Endothelial cell (in vitro differentiated cells): Measurements from ENCODE around the gene CTSL. TPM values are rescaled to one million over a fixed set of nuclear protein-coding genes. Genes with fewer than 3 reads are reported as not detected.

Experiments used
- DNase-seq: peaks from one replicate; pipeline ENCODE4 v3.0.0; 2021; ENCODE audit warnings: low spot score
- H3K27ac Mint-ChIP-seq: one replicate; pipeline ENCODE4 v1.8.0; 2021; ENCODE audit warnings: mixed read lengths, inconsistent platforms; ENCODE audit not compliant: unreplicated experiment
- H3K27me3 Mint-ChIP-seq: one replicate; pipeline ENCODE4 v1.8.0; 2021; ENCODE audit warnings: mild to moderate bottlenecking, moderate library complexity, mixed read lengths, inconsistent platforms; ENCODE audit not compliant: unreplicated experiment
- H3K36me3 Mint-ChIP-seq: one replicate; pipeline ENCODE4 v1.8.0; 2021; ENCODE audit warnings: mild to moderate bottlenecking, low read depth, mixed read lengths, inconsistent platforms; ENCODE audit not compliant: unreplicated experiment
- H3K4me1 Mint-ChIP-seq: one replicate; pipeline ENCODE4 v1.8.0; 2021; ENCODE audit warnings: mild to moderate bottlenecking, mixed read lengths, inconsistent platforms; ENCODE audit not compliant: unreplicated experiment
- H3K4me3 Mint-ChIP-seq: one replicate; pipeline ENCODE4 v1.8.0; 2021; ENCODE audit warnings: mild to moderate bottlenecking, mixed read lengths, inconsistent platforms; ENCODE audit not compliant: unreplicated experiment
- H3K9me3 Mint-ChIP-seq: one replicate; pipeline ENCODE4 v1.8.0; 2021; ENCODE audit warnings: mixed read lengths, inconsistent platforms; ENCODE audit not compliant: unreplicated experiment
- CTCF ChIP-seq: fragments of 200-600 bp; sonication (generic); IDR thresholded peaks from one replicate; pipeline ENCODE4 v1.5.0; 2021; ENCODE audit warnings: antibody characterized with exemption; ENCODE audit not compliant: unreplicated experiment
- total RNA-seq: library from RNA; stranded (reverse); fragmentation: NEBNext Ultra II Directional; extraction: Animal tissue kit (Norgen Biotek cat#: 25700); gene quantifications from one replicate; pipeline ENCODE4 v1.2.1, GENCODE V29; 2021; ENCODE audit not compliant: unreplicated experiment

The CTSL gene
- total RNA-seq, 1 donor from 2014 or later: 90.6 TPM

DNA sequence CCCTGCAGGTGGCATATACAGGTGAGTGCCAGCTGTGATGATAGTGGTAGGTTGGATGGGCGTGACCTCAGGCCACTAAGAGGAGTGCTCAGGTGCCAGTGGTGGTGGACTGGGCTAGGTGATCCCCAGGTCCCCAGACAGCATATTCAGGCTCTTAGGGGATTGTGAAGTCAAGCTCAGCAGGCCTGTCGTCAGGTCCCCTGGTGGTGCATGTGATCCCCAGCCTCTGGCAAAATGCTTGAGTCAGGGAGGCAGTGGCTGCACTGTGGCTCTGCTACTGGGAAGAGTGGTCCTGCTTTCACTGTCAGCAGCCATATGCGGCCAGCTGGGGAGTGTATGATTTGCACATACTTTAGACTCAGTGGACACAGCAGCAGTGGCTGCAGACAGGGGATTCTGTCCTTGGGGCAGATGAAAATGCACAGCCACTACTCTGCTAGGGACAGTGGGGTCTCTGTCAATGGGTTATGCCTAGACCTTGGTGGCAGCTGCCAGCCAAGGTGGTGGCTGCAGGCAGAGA lies 31.6 kb upstream of the CTSL start:
- H3K27me3 Mint-ChIP-seq: peaks cover 4% of the 10 kb centered on the region
- no peak overlapping the region for H3K27ac Mint-ChIP-seq
- peaks cover 10% of the 10 kb centered on the region for H3K36me3 Mint-ChIP-seq
- no peak for DNase-seq
- no peak overlapping the region for H3K4me3 Mint-ChIP-seq
- H3K9me3 Mint-ChIP-seq: no peaks in the 10 kb centered on the region
- H3K4me1 Mint-ChIP-seq: peaks cover 6% of the 10 kb centered on the region
- no peak for TF ChIP-seq CTCF

GRCh38 chr9:87695523-87695922 lies 30.4 kb upstream of the CTSL start:
- no peaks in the 10 kb centered on the region for H3K9me3 Mint-ChIP-seq

GRCh38 chr9:87696641-87697040 lies 29.3 kb upstream of the CTSL start:
- no peaks in the 10 kb centered on the region for H3K9me3 Mint-ChIP-seq
- peaks cover 4% of the 10 kb centered on the region for H3K27me3 Mint-ChIP-seq
- no peak overlapping the region for H3K4me3 Mint-ChIP-seq
- peaks cover 10% of the 10 kb centered on the region for H3K36me3 Mint-ChIP-seq
- peaks cover 10% of the 10 kb centered on the region for H3K4me1 Mint-ChIP-seq
- no peak for DNase-seq
- no peak for TF ChIP-seq CTCF
- no peak overlapping the region for H3K27ac Mint-ChIP-seq

More at GRCh38 chr9:87695523-87695922, 30.4 kb upstream of the CTSL start:
- Mint-ChIP-seq H3K4me3 (no peak overlapping the region), H3K36me3 (peaks cover 10% of the 10 kb centered on the region), H3K27me3 (peaks cover 4% of the 10 kb centered on the region), H3K4me1 (peaks cover 10% of the 10 kb centered on the region), H3K27ac (no peak overlapping the region)
- no peak for DNase-seq
- no peak for TF ChIP-seq CTCF

DNA sequence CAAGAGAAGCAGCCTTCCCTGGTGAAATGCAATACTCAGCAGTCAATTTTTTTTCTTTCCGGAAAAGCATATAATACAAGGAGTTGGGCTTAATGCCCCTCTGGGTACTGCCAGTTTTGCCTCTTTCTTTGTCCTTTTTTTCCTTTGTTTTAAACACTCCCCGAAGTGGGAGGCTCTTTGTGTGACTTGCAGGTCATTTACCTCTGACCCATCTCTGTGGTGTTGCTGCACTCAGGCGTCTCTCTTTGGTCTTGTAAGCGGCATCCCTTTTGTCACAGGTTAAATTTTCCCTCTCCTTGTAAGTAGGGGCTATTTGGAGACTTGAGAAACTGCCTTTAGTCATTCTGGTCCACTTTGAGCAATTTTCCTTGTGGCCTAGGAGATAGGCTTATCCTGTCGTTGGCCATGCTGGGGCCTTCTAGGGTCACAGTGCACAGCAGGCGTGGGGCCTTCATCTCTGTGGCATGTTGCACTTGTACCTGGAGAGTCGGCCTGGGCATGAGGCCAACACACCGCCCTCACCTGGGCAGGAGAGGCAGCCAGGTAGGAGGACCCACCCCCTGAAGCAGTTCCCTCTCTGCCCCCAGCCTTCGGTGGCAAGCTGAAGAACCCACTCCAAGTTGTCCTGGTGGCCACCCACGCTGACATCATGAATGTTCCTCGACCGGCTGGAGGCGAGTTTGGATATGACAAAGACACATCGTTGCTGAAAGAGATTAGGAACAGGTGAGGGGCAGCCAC lies 27.7 kb upstream of the CTSL start:
- peaks cover 10% of the 10 kb centered on the region for H3K36me3 Mint-ChIP-seq
- DNase-seq: no peak
- TF ChIP-seq CTCF: no peak
- peaks cover 4% of the 10 kb centered on the region for H3K27me3 Mint-ChIP-seq
- no peak overlapping the region for H3K27ac Mint-ChIP-seq
- no peaks in the 10 kb centered on the region for H3K9me3 Mint-ChIP-seq
- no peak overlapping the region for H3K4me3 Mint-ChIP-seq
- peaks cover 10% of the 10 kb centered on the region for H3K4me1 Mint-ChIP-seq

DNA sequence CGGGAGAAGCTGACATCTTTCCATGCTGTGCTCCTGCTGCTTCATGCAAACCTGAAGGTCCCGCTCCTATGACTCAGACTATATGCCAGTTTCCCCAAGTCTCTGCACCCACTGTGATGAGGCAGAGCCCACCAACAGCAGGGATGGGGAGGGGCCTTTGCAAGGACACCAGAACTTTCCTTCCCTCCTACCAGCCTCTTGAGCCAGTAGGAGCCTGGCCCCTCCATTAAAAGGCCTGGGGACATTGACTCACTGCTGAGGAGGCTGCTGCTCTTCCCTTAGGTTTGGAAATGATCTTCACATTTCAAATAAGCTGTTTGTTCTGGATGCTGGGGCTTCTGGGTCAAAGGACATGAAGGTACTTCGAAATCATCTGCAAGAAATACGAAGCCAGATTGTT lies 26.1 kb upstream of the CTSL start:
- H3K36me3 Mint-ChIP-seq: peaks cover 14% of the 10 kb centered on the region
- H3K4me1 Mint-ChIP-seq: peaks cover 10% of the 10 kb centered on the region
- no peaks in the 10 kb centered on the region for H3K27me3 Mint-ChIP-seq
- H3K4me3 Mint-ChIP-seq: no peak overlapping the region
- no peak overlapping the region for H3K27ac Mint-ChIP-seq
- no peaks in the 10 kb centered on the region for H3K9me3 Mint-ChIP-seq
- DNase-seq: no peak
- no peak for TF ChIP-seq CTCF
